ENCODE measurements around the gene SYNGAP1. TPM values are rescaled to one million over a fixed set of nuclear protein-coding genes. Genes with fewer than 3 reads are reported as not detected.
"Not testable (repeated sequence)": the region's sequence is repeated elsewhere in the genome, so short reads cannot be mapped to it uniquely, and the experiment has no call there.

SYNGAP1 gene
- 1 to 10 TPM; 9.0 to 9.8 TPM for total RNA-seq
- long read RNA-seq = 0 reads

- ATAC-seq (peak in 1 of 2 donors; percentile 22), DNase-seq (peak; percentile 73)
- intact Hi-C loops (cut with DNase I) = no loop called here
Measured at GRCh38 chr6:33419580-33420490, at the start of gene SYNGAP1. Gene SYNGAP1, plus strand, starts transcription at chr6:33420065. Its CDS starts 200 bp downstream, at chr6:33420265.

GRCh38 chr6:33371901-33372300 is 48.0 kb upstream of the SYNGAP1 start:
- ATAC-seq; intact Hi-C loops (cut with DNase I); DNase-seq: not testable (repeated sequence)

- intact Hi-C loops (cut with DNase I) = no loop called here
- DNase-seq = no peak
- no peak for ATAC-seq
Measured at GRCh38 chr6:33372526-33373123, 47.2 kb upstream of the SYNGAP1 start.

- ATAC-seq (no peak), DNase-seq (no peak)
- intact Hi-C loops (cut with DNase I) = no loop called here
Measured at GRCh38 chr6:33373960-33374910, 45.6 kb upstream of the SYNGAP1 start.

DNA sequence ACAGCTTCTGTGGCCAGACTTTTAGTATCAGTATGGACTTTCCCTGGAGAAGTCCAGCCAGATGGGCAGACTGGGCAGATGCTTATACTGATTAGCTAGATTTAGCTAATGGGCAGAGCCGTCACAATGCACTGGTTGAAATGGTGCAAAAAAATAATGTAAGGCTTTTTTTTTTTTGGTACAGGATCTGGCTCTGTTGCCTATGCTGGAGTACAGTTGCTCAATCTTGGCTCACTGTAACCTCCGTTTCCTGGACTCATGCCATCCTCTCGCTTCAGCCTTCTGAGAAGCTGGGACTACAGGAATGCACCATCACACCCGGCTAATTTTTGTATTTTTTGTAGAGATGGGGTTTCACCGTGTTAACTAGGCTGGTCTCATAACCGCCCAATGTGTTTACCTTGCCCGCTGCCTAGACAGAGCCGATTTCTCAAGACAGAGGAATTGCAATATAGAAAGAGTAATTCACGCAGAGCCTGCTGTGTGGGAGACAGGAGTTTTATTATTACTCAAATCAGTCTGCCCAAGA is 44.7 kb upstream of the SYNGAP1 start:
- ATAC-seq (peak; percentile 92 to 94), DNase-seq (peak; percentile 83)
- intact Hi-C loops (cut with DNase I) = no loop called here

GRCh38 chr6:33377171-33377570 is 42.7 kb upstream of the SYNGAP1 start:
- ATAC-seq (no peak), DNase-seq (no peak)
- intact Hi-C loops (cut with DNase I) = no loop called here

GRCh38 chr6:33379184-33379583 is 40.7 kb upstream of the SYNGAP1 start:
- intact Hi-C loops (cut with DNase I); DNase-seq; ATAC-seq: not testable (repeated sequence)

GRCh38 chr6:33380272-33380981 is 39.4 kb upstream of the SYNGAP1 start:
- ATAC-seq (no peak), DNase-seq (no peak)
- intact Hi-C loops (cut with DNase I) = no loop called here

GRCh38 chr6:33383427-33384185 is 36.3 kb upstream of the SYNGAP1 start:
- DNase-seq = no peak
- no peak for ATAC-seq
- intact Hi-C loops (cut with DNase I) = no loop called here

GRCh38 chr6:33384581-33385020 is 35.3 kb upstream of the SYNGAP1 start:
- ATAC-seq (peak in 1 of 2 donors; percentile 64), DNase-seq (no peak)
- intact Hi-C loops (cut with DNase I) = no loop called here

GRCh38 chr6:33390173-33390572 is 29.7 kb upstream of the SYNGAP1 start:
- intact Hi-C loops (cut with DNase I) = loop anchor here in 1 of 2 donors (10.0 kb wide), 1 partner anchor 65 kb away; the partner anchor contains the start of gene ZBTB9
- ATAC-seq (no peak), DNase-seq (no peak)

- no peak for ATAC-seq
- intact Hi-C loops (cut with DNase I) = loop anchor here in 1 of 2 donors (10.0 kb wide), 1 partner anchor 64 kb away; the partner anchor contains the start of gene ZBTB9
Measured at GRCh38 chr6:33390767-33391277, 29.0 kb upstream of the SYNGAP1 start.

GRCh38 chr6:33391278-33391921 is 28.5 kb upstream of the SYNGAP1 start, which contains the start of gene KIFC1:
Gene KIFC1, plus strand, starts transcription at chr6:33391823. Its CDS starts 163 bp downstream, at chr6:33391986.
- intact Hi-C loops (cut with DNase I) = loop anchor here in 1 of 2 donors (10.0 kb wide), 1 partner anchor 63 kb away; the partner anchor contains the start of gene ZBTB9
- DNase-seq (peak; percentile 99), ATAC-seq (peak; percentile 99)

More at GRCh38 chr6:33390767-33391277, 29.0 kb upstream of the SYNGAP1 start:
- DNase-seq = no peak

DNA sequence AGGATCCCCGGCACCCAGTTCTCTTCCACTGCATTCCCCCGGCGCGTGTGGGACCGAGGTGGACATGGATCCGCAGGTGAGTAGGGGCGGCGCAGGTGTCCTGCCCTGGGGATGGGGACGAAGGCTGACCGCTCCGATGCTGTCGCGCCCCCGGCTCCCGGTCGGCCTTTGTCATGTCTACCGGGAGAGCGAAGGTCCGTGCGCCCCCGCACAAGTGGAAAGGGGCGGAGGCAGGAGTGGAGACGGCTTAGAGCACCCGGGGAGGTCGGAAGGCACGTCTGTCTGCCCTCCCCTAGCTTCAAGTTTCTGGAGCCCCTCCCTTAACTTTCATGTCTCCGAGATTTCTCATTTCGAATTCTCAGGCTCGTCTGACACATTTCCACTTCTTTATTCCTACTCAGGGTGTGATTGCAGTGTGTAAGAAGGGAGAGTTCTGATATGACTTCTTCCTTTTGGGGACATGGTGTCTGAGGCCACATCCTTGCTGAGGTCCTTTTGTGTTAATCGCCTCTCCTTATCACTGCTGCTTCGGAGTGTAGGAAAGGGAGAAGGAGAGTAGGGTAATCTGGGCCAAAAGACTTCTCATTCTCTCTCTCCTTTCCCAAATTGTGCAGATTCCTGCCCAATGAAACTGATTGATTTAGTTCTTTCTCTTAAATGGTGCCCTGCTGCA is 27.8 kb upstream of the SYNGAP1 start:
- DNase-seq = no peak
- intact Hi-C loops (cut with DNase I) = loop anchor here in 1 of 2 donors (10.0 kb wide), 1 partner anchor 63 kb away; the partner anchor contains the start of gene ZBTB9
- peak in 1 of 2 donors; percentile 1 for ATAC-seq

- no peak for DNase-seq
- intact Hi-C loops (cut with DNase I) = loop anchor here in 1 of 2 donors (10.0 kb wide), 1 partner anchor 62 kb away; the partner anchor contains the start of gene ZBTB9
- ATAC-seq = no peak
Measured at GRCh38 chr6:33392595-33392948, 27.3 kb upstream of the SYNGAP1 start.

DNA sequence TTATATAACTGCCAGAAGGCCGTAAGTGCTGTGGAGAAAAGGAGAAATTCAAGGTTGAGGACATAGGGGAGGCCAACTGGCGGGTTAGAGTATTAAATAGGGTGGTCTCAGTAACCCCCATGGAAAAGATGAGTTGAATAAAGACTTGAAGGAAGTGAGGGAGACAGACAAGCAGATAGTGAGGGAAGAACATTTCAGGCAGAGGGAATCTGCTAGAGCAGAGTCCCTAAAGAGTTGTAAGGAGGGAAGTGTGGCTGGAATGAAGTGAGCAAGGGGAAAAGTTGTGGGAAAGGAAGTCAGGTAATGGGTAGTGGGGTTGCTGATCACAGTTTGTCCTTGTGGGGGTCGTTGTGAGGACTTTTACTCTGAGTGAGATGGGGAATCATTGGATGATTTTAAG is 26.9 kb upstream of the SYNGAP1 start:
- no peak for ATAC-seq
- intact Hi-C loops (cut with DNase I) = loop anchor here in 1 of 2 donors (10.0 kb wide), 1 partner anchor 62 kb away; the partner anchor contains the start of gene ZBTB9
- no peak for DNase-seq

Data from left cardiac atrium (tissue), 4 donors.